NCI-H187 treated with DMSO at 0.1 percent for 48 hours (cell line): ENCODE measurements around the gene HLA-DPA1.
"Not testable (repeated sequence)": the region's sequence is repeated elsewhere in the genome, so short reads cannot be mapped to it uniquely, and the experiment has no call there.

Source experiments
- DNase-seq: peaks from one replicate; lab custom pipeline; 2025; lab: John Stamatoyannopoulos, UW

The HLA-DPA1 gene

DNA sequence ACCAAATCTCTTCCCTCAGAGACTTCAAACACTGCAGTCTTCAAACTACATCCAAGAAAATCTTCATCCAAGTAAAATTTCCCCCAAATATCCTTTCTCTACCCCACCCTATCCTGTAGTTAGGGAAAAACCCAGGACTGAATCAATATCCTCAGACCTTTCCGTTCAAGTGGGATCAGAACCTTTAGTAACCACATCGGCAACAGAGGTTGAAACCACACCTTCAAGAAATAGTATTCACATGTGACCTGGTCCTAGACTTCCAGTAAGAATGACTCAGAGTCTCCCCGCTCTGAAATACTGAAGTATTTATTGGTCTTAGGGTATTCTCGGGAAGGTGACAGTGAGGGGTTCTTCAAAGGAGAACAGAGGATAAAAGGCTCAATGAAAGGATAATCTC is 8.7 kb downstream of the HLA-DPA1 start:
- DNase-seq = no peak

DNA sequence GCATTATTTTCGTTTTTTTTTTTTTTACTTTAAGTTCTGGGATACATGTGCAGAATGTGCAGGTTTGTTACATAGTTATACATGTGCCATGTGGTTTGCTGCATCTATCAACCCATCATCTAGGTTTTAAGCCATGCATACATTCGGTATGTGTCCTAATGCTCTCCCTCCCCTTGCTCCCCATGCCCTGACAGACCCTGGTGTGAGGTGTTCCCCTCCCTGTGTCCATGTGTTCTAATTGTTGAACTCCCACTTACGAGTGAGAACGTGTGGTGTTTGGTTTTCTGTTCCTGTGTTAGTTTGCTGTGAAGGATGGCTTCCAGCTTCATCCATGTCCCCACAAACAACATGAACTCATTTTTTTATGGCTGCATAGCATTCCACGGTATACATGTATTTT is 10.0 kb downstream of the HLA-DPA1 start:
- DNase-seq = not testable (repeated sequence)

DNA sequence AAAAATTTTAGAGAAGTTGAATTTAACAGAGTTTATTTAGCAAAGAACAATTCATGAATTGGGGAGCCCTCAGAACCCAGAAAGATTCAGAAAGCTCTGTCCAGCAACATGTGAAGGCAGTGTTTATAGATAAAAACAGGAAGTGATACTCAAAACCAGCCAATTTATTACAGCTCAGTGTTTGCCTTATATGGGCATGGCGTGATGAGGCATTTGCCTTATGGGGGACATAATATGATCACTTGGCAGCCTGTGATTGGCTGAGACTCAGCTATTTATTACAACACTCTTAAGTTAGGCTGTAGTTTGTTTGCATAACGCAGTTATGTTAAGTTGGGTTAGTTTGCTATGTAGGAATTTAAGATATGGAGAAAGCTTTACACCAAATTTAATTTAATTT is 11.5 kb downstream of the HLA-DPA1 start:
- DNase-seq = no peak

DNA sequence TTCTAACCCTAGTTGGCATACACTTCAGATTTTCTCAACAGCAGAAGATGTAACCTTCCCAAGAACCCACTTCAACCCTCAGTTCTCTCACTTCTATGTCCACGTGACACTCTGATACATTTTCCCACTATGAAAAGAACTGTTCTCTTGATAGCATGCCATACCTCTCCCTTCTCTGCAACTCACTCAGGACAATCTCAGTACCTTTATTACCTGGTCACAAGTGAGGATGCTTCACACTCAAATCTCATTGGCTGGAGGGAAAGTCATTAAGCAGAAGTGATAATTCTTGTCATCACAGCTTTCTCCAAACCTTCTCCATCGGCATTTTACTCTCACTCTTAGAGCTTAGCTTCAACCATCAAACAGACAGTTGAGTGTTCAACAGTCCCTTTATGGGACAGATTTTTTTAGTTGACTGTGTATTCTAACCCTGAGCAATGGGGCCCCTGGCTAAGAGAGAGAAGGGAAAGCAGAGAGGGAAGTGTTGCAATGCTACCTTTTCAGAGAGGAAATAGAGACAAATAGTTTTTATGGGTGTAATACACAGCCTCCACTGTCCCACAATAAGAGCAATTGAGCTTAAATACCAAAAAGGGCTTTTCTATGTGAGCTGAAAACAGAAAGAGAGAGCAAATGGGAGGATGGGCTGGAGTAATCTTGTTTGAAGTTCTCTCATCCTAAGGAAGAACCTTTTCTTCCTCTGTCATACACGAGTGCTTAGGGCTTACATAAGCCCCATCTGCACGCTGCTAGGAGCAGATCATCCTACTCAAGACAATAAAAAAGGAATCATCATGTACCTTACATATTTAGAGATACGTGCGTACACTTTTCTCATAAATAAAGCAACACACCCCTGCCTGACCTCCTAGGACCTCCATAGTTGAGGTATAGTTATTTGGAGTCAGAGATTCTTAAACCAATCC is 16.0 kb downstream of the HLA-DPA1 start:
- DNase-seq = no peak

DNA sequence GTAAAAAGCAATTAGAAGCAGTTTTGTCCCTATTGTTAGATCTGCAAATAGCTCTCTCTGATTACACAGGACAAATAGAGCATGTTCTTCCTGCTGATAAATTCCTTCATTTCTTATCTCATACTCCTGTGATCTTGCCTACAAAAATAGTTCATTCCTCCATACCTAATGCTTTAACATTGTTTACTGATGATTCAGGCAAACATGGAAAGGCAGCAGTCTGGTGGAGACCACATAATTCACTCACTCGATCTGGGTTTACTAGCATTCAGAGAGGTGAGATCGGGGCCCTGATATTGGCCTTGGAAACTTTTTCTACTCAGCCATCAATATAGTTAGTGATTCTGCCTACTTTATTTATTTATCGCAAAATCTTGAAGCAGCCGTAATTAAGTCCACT is 20.2 kb downstream of the HLA-DPA1 start:
- no peak for DNase-seq

DNA sequence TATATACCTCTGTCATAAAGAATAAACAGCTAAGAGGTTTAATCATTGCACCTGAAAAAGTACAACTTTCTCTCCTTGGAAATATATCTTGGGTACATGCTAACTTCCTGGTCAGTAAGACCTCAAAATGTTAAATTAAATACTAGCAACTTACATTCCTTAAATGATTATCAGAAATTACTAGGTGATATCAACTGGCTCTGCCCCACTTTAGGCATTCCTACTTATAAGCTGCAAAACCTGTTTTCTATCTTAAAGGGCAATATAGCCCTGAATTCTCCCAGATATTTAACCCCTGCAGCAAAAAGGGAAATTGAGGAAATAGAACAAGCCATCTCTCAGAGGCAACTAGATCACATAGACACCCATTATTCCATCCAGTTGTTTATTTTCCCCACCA is 20.8 kb downstream of the HLA-DPA1 start:
- no peak for DNase-seq

DNA sequence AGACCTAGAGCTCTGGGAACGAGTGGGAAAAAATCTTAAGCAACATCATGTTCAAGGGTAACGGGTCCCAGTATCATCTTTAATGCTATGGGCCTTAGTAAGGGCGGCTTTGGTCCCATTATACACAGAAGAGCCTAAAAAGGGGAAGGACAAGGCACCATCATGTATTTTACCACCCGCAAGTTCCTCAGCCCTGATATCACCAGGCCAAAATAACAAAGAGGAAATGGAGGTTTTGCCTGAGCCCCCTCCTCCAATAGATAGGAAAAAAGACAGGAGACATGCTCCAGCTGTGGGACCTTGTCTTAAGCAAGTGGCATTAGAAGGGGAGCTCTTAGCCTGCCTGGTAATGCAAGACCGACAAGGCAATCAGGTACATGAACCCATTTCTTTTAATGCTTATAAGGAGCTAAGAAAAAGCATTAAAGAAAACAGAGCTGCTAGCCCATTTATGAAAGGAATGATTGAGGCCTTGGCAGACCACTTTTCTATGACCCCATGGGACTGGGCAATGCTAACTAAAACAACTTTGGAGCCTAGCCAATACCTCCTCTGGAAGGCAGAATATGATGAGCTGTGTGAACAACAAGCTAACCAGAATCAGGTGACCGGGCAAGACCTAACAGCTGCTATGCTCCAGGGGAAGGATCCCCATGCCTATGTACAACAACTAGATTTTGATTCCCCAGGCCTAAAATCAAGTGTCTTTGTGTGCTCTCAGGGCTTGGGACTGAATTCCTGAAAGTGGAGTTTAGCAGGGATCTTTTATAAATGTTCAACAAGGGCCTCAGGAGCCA is 23.2 kb downstream of the HLA-DPA1 start:
- DNase-seq = no peak

DNA sequence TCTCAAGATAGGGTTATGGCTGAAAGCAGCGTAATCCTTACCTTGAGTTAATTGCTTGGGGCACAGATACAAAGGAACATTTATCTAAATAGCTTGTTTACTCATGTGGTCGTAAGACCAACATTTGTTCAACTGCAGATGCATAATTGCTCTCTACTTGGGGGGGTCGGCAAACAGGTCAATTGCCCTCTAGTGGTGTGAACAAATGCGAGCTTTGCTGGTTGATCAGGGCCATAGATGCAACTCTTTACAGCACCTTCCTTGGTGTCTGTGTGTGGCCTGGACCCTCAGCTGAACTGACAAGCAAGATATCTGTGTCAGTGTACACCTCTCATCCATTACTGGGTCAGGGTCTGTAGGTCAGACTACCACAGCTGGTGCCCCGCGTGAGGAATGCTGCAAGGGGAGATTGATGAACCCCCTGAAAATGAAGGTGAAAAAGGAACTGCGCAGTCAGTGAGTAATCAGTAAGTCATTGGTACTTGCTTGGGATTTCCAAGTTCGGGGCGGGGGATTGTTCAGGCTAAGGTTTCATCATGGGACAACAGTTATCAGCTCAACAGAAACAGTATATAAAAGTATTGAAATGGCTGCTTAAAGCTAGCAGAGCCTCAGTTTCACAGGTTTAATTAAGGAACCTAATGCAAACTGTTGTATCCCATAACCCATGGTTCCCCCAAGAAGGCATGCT is 24.0 kb downstream of the HLA-DPA1 start:
- no peak for DNase-seq

DNA sequence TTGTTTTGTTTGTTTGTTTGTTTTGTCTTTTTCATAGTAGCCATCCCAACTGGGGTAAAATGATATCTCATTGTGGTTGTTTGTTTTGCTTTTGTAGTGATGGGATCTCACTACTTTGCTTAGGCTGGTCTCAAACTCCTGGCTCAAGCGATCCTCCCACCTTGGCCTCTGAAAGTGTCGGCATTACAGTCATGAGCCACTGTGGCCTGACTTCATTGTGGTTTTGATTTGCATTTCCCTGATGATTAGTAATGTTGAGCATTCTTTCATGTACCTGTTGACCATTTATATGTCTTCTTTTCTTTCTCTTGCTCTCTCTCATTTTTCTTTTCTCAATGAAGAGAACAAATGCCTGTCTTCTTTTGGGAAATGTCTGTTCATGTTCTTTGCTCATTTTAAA is 33.3 kb downstream of the HLA-DPA1 start:
- no peak for DNase-seq

DNA sequence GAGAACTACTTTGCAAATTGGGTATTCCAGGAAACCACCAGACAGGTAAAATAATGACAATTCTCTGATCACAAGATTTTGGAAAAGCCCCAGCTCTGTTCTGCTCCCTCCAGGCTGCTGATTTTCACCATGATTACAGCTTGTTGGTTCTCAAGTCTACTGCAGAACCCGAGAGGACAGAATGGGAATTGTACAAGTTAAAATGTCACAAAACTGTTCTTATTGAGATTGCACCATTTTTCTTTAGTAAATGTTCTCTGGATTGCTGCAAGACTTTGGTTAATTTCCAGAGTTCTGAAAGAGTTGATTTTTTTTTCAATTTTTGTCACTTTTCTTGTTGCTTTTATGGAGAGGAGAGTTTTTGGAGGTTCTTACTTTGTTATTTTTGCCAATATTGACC is 36.9 kb downstream of the HLA-DPA1 start:
- DNase-seq = no peak

DNA sequence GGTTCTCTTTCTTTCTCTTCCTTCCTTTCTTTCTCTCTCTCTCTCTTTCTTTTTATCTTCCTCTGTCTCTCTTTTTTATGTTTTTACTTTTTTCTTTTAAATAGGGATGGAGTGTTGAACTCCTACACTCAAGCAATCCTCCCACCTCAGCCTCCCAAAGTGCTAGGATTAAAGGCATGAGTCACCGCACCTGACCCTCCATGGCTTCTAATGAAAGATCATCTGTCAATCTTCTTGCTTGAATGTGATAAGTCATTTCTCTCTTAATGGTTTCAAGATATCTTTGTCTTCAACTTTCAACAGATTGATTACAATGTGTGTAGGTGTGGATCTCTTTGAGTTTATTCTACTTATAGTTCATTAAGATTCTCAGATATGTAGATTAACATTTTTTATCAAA is 38.9 kb downstream of the HLA-DPA1 start:
- DNase-seq = no peak

DNA sequence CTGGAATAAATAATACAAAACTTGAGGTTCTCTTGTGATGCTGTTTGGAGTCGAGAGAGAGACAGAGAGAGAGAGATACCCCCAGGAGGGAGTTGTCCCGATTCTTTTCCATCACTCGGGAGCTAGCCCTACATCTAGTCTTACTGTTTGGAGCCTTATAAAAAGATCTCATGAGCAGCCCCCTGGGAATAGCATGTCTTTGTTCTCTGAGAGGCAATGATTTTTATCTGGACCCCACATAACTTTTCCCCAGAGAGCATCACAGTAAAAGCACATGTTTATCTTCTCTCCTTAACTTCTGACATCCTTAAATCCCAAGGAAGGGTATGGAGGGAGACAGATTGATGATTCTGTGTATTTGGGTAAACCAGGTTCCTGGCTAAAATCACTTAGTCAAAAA is 43.2 kb downstream of the HLA-DPA1 start:
- no peak for DNase-seq

DNA sequence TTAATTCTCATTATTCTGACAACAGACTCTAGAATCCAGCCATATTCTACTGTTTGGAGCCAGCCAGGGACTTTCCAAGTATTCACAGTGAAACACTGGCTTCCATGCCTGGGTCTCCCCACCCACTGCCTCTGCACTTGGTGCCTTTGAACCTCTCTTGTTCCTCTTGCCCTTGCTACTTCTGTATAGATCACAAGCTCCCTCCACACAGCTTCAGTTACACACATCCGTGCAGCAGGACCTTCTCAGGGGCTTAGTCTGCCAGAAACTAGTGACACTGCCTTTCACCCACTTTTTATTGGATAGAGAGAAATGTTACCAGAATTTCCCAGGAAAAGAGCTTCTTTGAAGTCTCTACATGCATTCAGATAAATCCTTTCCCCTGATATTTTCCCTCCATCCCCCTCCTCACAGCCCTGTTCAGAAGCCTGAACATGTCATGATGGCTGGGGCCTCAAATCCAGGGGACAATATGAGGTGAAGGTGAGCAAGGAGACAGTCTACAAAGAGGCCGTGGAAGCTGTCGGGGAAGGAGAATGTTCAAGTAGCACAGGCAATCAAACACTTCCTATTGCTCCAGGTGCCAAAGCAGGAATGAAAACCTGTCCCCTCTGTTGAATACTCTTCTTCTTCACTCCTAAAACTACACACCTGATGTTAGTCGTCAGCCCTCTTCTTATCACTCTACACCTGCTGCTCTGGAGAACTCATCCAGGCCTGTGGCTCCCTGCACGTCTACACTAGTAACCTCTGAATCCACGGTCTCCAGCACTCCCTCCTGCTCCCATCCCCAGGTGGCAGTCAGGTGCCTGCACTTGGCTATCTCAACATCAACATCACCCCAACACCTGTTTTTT is 43.9 kb downstream of the HLA-DPA1 start:
- no peak for DNase-seq

DNA sequence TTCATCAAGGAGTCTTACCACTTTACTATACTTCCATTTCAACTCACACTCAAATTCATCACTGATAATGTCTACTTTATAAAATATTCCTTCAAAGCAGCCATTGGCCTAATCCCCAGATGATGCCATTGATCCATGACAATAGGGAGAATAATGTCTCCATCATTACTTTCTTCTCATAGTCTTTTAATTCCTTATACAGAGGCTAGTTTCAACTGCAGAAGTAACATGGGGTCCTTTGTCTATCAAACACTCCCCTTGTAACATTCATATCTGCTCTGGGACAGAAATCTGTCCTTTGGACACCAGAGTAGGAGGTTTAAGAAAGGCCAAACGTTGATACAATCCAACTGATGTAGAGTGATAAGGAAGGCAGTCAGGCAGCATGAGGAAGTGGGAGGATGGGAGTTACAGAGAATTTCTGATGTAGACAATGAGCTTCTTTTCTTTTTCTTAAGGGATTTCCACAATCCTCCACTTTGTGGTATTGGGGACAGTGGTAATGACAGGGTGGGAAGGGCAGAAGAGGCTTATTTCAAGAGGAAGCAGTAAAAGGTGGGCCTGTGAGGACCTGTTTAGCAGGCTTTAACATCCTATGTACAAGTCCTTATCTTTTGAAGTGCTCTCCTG is 45.1 kb downstream of the HLA-DPA1 start:
- DNase-seq = no peak

DNA sequence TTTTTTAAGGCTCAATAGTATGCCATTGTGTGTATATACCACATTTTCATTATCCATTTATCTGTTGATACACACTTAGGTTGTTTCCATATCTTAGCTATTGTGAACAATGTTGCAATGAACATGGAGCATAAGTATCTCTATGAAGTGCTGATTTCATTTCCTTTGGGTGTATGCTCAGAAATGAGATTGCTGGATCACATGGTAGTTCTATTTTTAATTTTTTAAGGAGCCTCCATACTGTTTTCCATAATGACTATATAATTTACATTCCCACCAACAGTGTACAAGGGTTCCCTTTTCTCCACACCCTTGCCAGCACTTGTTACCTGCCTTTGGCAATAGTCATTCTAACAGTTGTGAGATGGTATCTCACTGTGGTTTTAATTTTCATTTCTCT is 48.9 kb downstream of the HLA-DPA1 start:
- no peak for DNase-seq

DNA sequence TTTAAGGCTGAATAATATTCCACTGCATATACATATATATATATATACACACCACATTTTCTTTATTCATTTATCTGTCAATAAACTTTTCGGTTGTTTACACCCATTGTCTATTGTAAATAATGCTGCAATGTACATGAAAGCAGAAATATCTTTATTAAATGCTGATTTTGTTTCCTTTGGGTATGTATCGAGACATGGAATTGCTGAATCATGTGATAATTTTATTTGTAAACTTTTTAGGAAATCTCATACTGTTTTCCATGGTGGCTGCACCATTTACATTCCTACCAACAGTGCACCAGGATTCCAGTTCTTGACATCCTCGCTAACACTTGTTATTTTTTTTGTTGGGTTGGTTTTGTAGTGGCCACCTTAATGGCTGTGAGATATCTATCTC is 49.9 kb downstream of the HLA-DPA1 start:
- no peak for DNase-seq

DNA sequence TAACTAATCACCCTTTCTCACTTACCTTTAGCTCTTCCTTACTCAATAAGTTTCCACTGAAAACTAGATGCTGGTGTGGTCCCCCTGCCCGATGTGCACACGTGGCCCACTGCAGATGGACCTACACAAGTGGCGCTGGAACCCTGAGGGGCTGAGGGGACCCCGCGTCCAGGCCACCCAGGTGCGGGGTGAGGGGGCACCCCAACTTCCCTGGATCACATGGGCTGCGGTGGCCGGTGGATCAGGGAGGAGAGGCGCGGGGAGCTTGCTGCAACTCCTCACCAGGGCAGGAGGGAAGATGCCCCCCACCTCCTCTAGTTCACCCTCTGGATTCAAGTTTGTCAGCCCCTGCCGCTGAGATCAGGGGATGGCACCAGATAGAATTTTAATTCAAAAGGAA is 51.5 kb downstream of the HLA-DPA1 start:
- no peak for DNase-seq

DNA sequence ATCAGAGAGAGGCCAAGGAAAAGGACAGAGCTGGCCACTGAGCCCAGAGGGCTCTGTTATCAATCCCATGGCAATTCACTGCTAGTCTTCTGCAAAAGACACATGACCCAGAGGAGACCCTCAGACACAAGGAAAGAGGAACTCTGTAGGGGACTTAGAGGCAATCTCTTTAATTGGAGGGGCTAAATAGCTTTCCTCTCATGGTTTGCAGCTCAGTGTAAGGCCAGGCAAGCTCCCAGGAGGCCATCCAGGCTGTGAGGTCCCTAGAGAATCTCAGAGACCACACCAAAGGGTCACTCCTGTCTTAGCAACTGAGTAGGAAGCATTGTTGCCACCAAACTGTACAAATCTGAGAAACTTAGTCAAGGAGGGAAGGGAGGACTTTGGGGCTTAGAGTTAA is 54.1 kb downstream of the HLA-DPA1 start:
- no peak for DNase-seq

DNA sequence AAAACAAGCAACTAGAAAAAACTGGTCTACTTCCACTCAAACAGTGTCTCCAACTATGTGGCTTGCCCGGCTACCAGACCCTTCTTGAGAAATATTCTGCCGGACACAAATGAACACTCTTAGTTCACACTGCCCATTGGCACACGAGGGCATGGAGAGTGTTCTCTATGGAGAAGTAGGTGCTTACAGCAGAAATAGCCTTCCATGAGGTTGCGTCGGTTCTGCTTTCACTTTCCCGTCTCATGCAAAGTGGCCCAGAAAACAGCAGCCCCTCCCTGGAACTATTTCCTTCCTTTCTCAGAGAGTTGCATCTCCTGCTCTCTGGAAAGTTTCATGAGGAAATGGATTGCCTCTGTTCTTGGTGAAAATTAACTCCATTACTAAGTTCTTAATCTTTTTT is 54.5 kb downstream of the HLA-DPA1 start:
- no peak for DNase-seq

DNA sequence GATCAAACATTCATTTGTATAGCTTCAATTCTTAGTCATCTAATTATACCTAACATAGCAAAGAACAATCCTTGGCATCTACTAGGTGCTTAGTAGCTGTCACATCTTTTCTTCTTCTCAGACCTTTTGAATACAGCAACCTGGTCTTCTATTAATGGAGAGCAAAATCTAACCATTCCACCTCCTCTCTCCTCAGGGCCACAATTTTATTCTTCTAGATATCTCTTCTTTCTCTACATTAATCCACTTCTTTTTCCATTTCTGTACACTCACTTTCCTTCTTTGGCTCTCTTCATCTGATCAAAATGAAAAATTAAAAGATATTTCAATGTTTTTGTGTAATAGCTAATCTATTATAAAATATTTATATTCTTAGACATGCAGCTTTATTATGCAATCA is 55.0 kb downstream of the HLA-DPA1 start:
- DNase-seq = no peak

DNA sequence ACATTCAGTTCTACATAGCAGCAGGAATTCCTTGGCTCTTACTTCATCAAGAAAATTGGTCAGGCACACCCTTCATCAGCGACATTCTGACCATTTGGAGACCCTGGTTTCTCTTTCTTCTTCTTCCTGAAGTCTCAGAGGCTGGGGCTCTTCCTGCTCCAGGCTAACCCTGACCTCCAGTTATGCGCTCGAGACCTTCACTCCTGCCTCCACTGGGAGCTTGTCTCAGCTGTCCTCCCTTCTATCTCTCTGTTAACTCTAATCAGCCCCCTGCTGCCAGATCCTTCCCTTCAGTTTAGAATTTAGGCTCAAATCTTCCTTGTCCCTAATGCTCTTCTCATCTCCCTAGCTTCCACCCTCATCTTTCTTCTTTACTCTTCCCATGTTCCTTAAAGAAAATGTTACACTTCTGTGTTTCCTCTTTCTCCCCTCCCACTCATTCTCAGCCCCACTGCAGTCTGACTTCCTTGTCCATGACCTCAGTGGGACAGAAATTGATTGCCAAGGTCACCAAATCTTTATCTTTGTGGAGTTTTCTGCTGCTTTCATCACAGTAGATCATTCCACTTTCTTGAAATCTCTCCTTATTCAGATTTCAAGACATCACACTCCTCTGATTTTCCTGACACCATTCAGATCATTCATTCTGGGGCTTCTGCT is 55.6 kb downstream of the HLA-DPA1 start:
- no peak for DNase-seq
